AG04450 (cell line): ENCODE data around the gene FAM13A. TPM values are rescaled to one million over a fixed set of nuclear protein-coding genes. Genes with fewer than 3 reads are reported as not detected.

Experiments used
- CTCF ChIA-PET: fragments of 300-600, 350-600 bp; formaldehyde crosslinking; extraction: SDS; loops from one replicate; lab custom pipeline; 2022; ENCODE audit warnings: antibody characterized with exemption, inconsistent platforms; lab: Charles Lee
- POLR2A ChIA-PET: fragments of 350-600 bp; formaldehyde crosslinking; extraction: SDS; loops from one replicate; lab custom pipeline; 2021; ENCODE audit warnings: antibody characterized with exemption, inconsistent platforms; lab: Yijun Ruan, JAX
- DNase-seq: peaks from one replicate; pipeline ENCODE4 v3.0.0-alpha.2; 2011; ENCODE audit warnings: low read depth, low spot score
- H3K27ac ChIP-seq: one replicate; pipeline ENCODE4 v1.5.1; 2012; ENCODE audit warnings: low read depth, low read length, control low read depth
- H3K27me3 ChIP-seq: one replicate; pipeline ENCODE4 v1.6.0; 2012; ENCODE audit warnings: low read length; ENCODE audit not compliant: control insufficient read depth, insufficient read depth
- H3K4me3 ChIP-seq: 2 replicates; pipeline ENCODE4 v1.5.1; 2011; ENCODE audit warnings: mild to moderate bottlenecking, low read depth, low read length, control low read depth
- H3K9me3 ChIP-seq: 2 replicates; pipeline ENCODE4 v1.5.1; 2012; ENCODE audit warnings: low read length; ENCODE audit not compliant: control insufficient read depth, insufficient read depth
- CTCF ChIP-seq: IDR thresholded peaks from 2 replicates; pipeline ENCODE4 v1.5.1; 2011; ENCODE audit warnings: low read depth, low read length, control low read depth, inconsistent platforms
- polyA plus RNA-seq: library from polyadenylated mRNA; depleted of rRNA; stranded (reverse); fragments of >200 nt; gene quantifications from 2 replicates; pipeline ENCODE4 v1.2.3, GENCODE V29; 2011

Gene FAM13A
- polyA plus RNA-seq, 1 experiment, result 27.6 TPM

GRCh38 chr4:88720451-88721428, 336.2 kb downstream of the FAM13A start:
- CTCF ChIA-PET, result no interaction called here
- H3K27me3 ChIP-seq, result no peaks in the 10 kb centered on the region
- H3K27ac ChIP-seq, result no peak overlapping the region
- POLR2A ChIA-PET, result no interaction called here
- peaks cover 5% of the 10 kb centered on the region; the same call in 1 of the 2 replicates for H3K9me3 ChIP-seq
- DNase-seq, result no peak
- TF ChIP-seq CTCF, result no peak
- no peak overlapping the region for H3K4me3 ChIP-seq

GRCh38 chr4:88719381-88719780, 337.6 kb downstream of the FAM13A start:
- CTCF ChIA-PET, result no interaction called here

GRCh38 chr4:88718098-88718497, 338.9 kb downstream of the FAM13A start:
- no peak for DNase-seq
- POLR2A ChIA-PET, result no interaction called here
- Histone ChIP-seq H3K4me3 (no peak overlapping the region), H3K9me3 (peaks cover 5% of the 10 kb centered on the region; the same call in 1 of the 2 replicates), H3K27ac (no peak overlapping the region), H3K27me3 (no peaks in the 10 kb centered on the region)
- TF ChIP-seq CTCF, result no peak
- CTCF ChIA-PET, result interaction anchor here (3.1 kb wide), 1 partner anchor 11 kb away, joined by 9 read pairs; no protein-coding TSS in a partner anchor

More at GRCh38 chr4:88719381-88719780, 337.6 kb downstream of the FAM13A start:
- H3K27ac ChIP-seq, result no peak overlapping the region
- POLR2A ChIA-PET, result no interaction called here
- no peak for DNase-seq
- no peak for TF ChIP-seq CTCF
- H3K9me3 ChIP-seq, result peaks cover 5% of the 10 kb centered on the region; the same call in 1 of the 2 replicates
- no peak overlapping the region for H3K4me3 ChIP-seq
- H3K27me3 ChIP-seq, result no peaks in the 10 kb centered on the region

- Histone ChIP-seq H3K4me3 (no peak overlapping the region), H3K9me3 (peaks cover 5% of the 10 kb centered on the region; the same call in 1 of the 2 replicates), H3K27me3 (no peaks in the 10 kb centered on the region), H3K27ac (no peak overlapping the region)
- POLR2A ChIA-PET, result no interaction called here
- no peak for DNase-seq
- TF ChIP-seq CTCF, result no peak
- CTCF ChIA-PET, result no interaction called here
Observed at GRCh38 chr4:88713782-88714181, 343.2 kb downstream of the FAM13A start.

- POLR2A ChIA-PET, result no interaction called here
- no peaks in the 10 kb centered on the region for H3K27me3 ChIP-seq
- H3K9me3 ChIP-seq, result no peaks in the 10 kb centered on the region
- no peak for TF ChIP-seq CTCF
- CTCF ChIA-PET, result interaction anchor here (0.9 kb wide), 1 partner anchor 126 kb away, joined by 3 read pairs; no protein-coding TSS in a partner anchor
- H3K27ac ChIP-seq, result no peak overlapping the region
- no peak overlapping the region for H3K4me3 ChIP-seq
- DNase-seq, result no peak
Observed at GRCh38 chr4:88709989-88710388, 347.0 kb downstream of the FAM13A start.
